A549 (cell line): Measurements from ENCODE around the gene CIRBP. TPM values are rescaled to one million over a fixed set of nuclear protein-coding genes. Genes with fewer than 3 reads are reported as not detected.

Source experiments
- ATAC-seq, 2 experiments: fragments of 200-7000 bp in 1 of 2; fragments of >200 bp in 1 of 2; cut with Nextera tagmentation in 1 of 2; cut with Tn5 transposase in 1 of 2; 3 replicates each; pipeline versions ENCODE4 v1.8.0 to v1.9.1; 2018 to 2020; ENCODE audit warnings: mild to moderate bottlenecking in 1 of 2, moderate library complexity in 1 of 2
- CTCF ChIA-PET: fragments of 300-600 bp; sonication (Branson Sonifier 250); formaldehyde crosslinking; extraction: SDS; loops from one replicate; lab custom pipeline; 2021; ENCODE audit warnings: antibody characterized with exemption, inconsistent platforms; lab: Yijun Ruan, JAX
- POLR2A ChIA-PET: fragments of 350-600 bp; formaldehyde crosslinking; extraction: SDS; loops from one replicate; lab custom pipeline; 2021; ENCODE audit warnings: antibody characterized with exemption, inconsistent platforms; lab: Yijun Ruan, JAX
- DNase-seq, 2 experiments: peaks; one replicate each; pipeline versions ENCODE4 v3.0.0 to v3.0.0-alpha.2; 2011 to 2016; ENCODE audit warnings: low read depth in 1 of 2, low spot score in 1 of 2
- FAIRE-seq: peaks from 2 replicates; lab custom pipeline; 2011; peaks lifted over from hg19 to GRCh38; lab: Jason Lieb, UNC
- H3K27ac ChIP-seq, 2 experiments: fragments of >200 bp; sonication (Bioruptor Twin); formaldehyde crosslinking; 3 replicates each; pipeline ENCODE4 v1.5.1; 2016 to 2017
- H3K4me1 ChIP-seq: fragments of >200 bp; sonication (Bioruptor Twin); formaldehyde crosslinking; 3 replicates; pipeline ENCODE4 v1.6.1; 2016
- H3K4me2 ChIP-seq: fragments of >200 bp; sonication (Bioruptor Twin); formaldehyde crosslinking; 3 replicates; pipeline ENCODE4 v1.6.1; 2016
- H3K4me3 ChIP-seq: fragments of >200 bp; sonication (Bioruptor Twin); formaldehyde crosslinking; 3 replicates; pipeline ENCODE4 v1.5.1; 2016
- H3K9me3 ChIP-seq: fragments of >200 bp; sonication (Bioruptor Twin); formaldehyde crosslinking; 3 replicates; pipeline ENCODE4 v1.6.1; 2016
- CHD2 ChIP-seq: fragments of 150-350 bp; IDR thresholded peaks from 2 replicates; pipeline ENCODE4 v1.6.1; 2014; ENCODE audit warnings: low read length; ENCODE audit not compliant: partially characterized antibody
- EP300 ChIP-seq, 2 experiments: fragments of >200 bp; sonication (Bioruptor Twin); formaldehyde crosslinking; IDR thresholded peaks; 2 replicates in 1 of 2; 3 replicates in 1 of 2; pipeline ENCODE4 v1.6.1; 2016 to 2017
- FOSL2 ChIP-seq, 2 experiments: fragments of 450-650 bp in 1 of 2; fragments of >200 bp in 1 of 2; sonication (Bioruptor Twin) in 1 of 2; formaldehyde crosslinking; IDR thresholded peaks; 2 replicates each; pipeline versions ENCODE4 v1.5.0 to v1.6.1; 2016 to 2020; ENCODE audit warnings: mild to moderate bottlenecking in 1 of 2, moderate library complexity in 1 of 2
- HOXB13 ChIP-seq: fragments of 250-450 bp; sonication (Bioruptor Pico); IDR thresholded peaks from 2 replicates; pipeline ENCODE4 v1.5.0; 2020; ENCODE audit warnings: low read depth, mild to moderate bottlenecking, moderate library complexity
- KDM5A ChIP-seq: fragments of 200-600 bp; sonication (generic); IDR thresholded peaks from 2 replicates; pipeline ENCODE4 v1.6.1; 2016; ENCODE audit warnings: antibody characterized with exemption, mild to moderate bottlenecking
- MAZ ChIP-seq: fragments of 150-350 bp; IDR thresholded peaks from 2 replicates; pipeline ENCODE4 v1.6.1; 2014; ENCODE audit warnings: antibody characterized with exemption, low read depth, low read length, borderline replicate concordance
- POLR2AphosphoS2 ChIP-seq: conservative IDR thresholded peaks from 2 replicates; pipeline ENCODE4 v1.6.1; 2012; ENCODE audit warnings: low read length, improper control_type of control experiment, inconsistent platforms
- RAD21 ChIP-seq, 2 experiments: fragments of >200 bp in 1 of 2; sonication (Bioruptor Twin) in 1 of 2; formaldehyde crosslinking in 1 of 2; IDR thresholded peaks in 1 of 2; conservative IDR thresholded peaks in 1 of 2; 2 replicates in 1 of 2; 3 replicates in 1 of 2; pipeline ENCODE4 v1.6.1; 2012 to 2018; ENCODE audit warnings: inconsistent platforms in 1 of 2
- RNF2 ChIP-seq: fragments of 200-600 bp; sonication (generic); IDR thresholded peaks from 2 replicates; pipeline ENCODE4 v1.6.1; 2016; ENCODE audit warnings: low read depth, mild to moderate bottlenecking, antibody characterized with exemption, moderate library complexity, borderline replicate concordance
- SMC3 ChIP-seq: fragments of >200 bp; sonication (Bioruptor Twin); formaldehyde crosslinking; IDR thresholded peaks from 3 replicates; pipeline ENCODE4 v1.6.1; 2018; ENCODE audit warnings: inconsistent platforms
- WGBS: methylation state at CpG from one replicate; pipeline ENCODE4 v1.1.6; 2017; ENCODE audit errors: missing lambda C conversion rate; 5-methylcytosine and 5-hydroxymethylcytosine counted together
- polyA plus RNA-seq, 4 experiments: library from polyadenylated mRNA; depleted of rRNA in 3 of 4; stranded (reverse); fragments of >200 nt; fragmentation: RNase III in 1 of 4; extraction: RNeasy Plus Mini Kit Qiagen cat#74134 plus additional on column Dnase treatment in 1 of 4; gene quantifications; 2 replicates in 3 of 4; 3 replicates in 1 of 4; pipeline ENCODE4 v1.2.3, GENCODE V29; 2011 to 2017
- TF ChIP-seq, protein P1 (sequence below): fragments of 450-650 bp; IDR thresholded peaks from 2 replicates; pipeline ENCODE4 v1.6.1; 2014; ENCODE audit warnings: antibody characterized with exemption
- TF ChIP-seq, protein P2 (sequence below): IDR thresholded peaks from 2 replicates; pipeline ENCODE4 v1.6.1; 2012
- TF ChIP-seq, protein P3 (sequence below): fragments of 150-350 bp; IDR thresholded peaks from 2 replicates; pipeline ENCODE4 v1.6.1; 2014; ENCODE audit warnings: low read depth, mild to moderate bottlenecking, low read length
- TF ChIP-seq, protein P4 (sequence below): fragments of >200 bp; sonication (Bioruptor Twin); formaldehyde crosslinking; IDR thresholded peaks from 2 replicates; pipeline ENCODE4 v1.6.1; 2016
- TF ChIP-seq, protein P5 (sequence below): fragments of >200 bp; sonication (Bioruptor Twin); formaldehyde crosslinking; IDR thresholded peaks from 3 replicates; pipeline ENCODE4 v1.5.1; 2016

CIRBP gene
- polyA plus RNA-seq, 2 of the 4 experiments (the other 2 are of a cell fraction), result 151 to 178 TPM

DNA sequence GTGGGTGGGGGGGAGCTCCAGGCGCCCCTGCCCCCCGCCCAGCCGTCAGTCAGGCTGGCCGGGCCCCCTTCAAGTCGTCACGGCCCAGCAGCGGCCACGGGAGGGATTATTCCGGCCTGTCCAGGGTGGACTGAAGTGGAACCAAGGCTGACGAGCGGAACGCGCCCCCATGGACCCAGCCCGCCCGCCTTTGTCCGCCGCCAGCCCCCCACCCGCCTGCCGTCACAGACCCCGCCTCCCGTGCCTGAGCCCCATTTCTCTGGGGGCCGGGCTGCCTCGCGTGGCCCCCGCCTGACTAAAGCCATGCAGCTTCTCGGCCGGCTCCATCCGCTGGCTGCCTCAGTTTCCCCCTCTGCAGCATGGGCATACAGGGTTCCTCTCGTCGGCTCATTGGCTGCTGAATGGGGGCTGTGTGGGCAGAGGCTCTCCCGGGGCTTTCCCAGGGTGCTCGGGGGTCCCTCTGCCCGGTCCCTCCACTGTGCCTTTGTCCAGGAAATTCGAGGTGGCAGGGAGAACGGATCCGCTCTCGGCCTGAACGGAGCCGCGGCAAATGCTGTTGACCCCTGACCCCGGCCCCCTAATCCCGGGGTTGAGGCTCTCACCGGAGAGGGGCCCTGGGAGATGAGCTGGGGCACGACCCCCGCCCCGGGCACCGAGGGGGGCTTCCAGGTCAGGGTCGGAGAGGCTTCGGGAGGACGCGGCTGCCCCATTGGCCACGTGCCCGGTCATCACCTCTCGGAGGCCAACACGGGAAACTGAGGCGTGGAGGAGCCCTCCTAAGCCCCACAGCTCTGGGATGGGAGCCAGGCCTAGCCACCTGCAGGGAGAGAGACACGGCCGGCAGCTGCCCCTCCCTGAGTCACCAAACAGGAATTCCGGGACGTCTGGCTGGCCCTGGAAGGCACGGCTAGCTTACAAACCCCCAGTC, 43.9 kb downstream of the CIRBP start:
- H3K9me3 ChIP-seq, result no peaks in the 10 kb centered on the region
- WGBS, result 0% methylated on average over 4 of the region's 61 CpGs
- DNase-seq (peak; percentile 70 to 88), FAIRE-seq (no peak)
- H3K27ac ChIP-seq, result peak overlapping the region; percentile 70 to 90
- H3K4me1 ChIP-seq, result peaks cover 25% of the 10 kb centered on the region
- H3K4me3 ChIP-seq, result no peak overlapping the region
- POLR2A ChIA-PET, result interaction anchor here (1.8 kb wide), 1 partner anchor 38 kb away, joined by 6 read pairs; the partner anchor contains the start of gene FAM174C
- TF ChIP-seq, protein P1, sequence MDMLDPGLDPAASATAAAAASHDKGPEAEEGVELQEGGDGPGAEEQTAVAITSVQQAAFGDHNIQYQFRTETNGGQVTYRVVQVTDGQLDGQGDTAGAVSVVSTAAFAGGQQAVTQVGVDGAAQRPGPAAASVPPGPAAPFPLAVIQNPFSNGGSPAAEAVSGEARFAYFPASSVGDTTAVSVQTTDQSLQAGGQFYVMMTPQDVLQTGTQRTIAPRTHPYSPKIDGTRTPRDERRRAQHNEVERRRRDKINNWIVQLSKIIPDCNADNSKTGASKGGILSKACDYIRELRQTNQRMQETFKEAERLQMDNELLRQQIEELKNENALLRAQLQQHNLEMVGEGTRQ, result no peak
- TF ChIP-seq, protein P2, sequence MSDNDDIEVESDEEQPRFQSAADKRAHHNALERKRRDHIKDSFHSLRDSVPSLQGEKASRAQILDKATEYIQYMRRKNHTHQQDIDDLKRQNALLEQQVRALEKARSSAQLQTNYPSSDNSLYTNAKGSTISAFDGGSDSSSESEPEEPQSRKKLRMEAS, result 0 out of 2 replicates have a peak, but pooled peaks have one; percentile 24
- TF ChIP-seq FOSL2 (IDR thresholded peaks at IDR 0.05) (peak; percentile 42; the same call in 1 of the 2 replicates), FOSL2 (CRISPR knock-in tag; IDR thresholded peaks at IDR 0.05) (peak; percentile 68), CHD2 (no peak)
- TF ChIP-seq, all 56 proteins: peak for 2
- H3K4me2 ChIP-seq, result peak overlapping the region; percentile 55
- CTCF ChIA-PET, result interaction anchor here (0.8 to 5.0 kb wide), 8 partner anchors 22 to 52 kb away, joined by 3 to 28 read pairs (median 5); a partner anchor contains a TSS
- ATAC-seq, result peak; percentile 62 to 73

DNA sequence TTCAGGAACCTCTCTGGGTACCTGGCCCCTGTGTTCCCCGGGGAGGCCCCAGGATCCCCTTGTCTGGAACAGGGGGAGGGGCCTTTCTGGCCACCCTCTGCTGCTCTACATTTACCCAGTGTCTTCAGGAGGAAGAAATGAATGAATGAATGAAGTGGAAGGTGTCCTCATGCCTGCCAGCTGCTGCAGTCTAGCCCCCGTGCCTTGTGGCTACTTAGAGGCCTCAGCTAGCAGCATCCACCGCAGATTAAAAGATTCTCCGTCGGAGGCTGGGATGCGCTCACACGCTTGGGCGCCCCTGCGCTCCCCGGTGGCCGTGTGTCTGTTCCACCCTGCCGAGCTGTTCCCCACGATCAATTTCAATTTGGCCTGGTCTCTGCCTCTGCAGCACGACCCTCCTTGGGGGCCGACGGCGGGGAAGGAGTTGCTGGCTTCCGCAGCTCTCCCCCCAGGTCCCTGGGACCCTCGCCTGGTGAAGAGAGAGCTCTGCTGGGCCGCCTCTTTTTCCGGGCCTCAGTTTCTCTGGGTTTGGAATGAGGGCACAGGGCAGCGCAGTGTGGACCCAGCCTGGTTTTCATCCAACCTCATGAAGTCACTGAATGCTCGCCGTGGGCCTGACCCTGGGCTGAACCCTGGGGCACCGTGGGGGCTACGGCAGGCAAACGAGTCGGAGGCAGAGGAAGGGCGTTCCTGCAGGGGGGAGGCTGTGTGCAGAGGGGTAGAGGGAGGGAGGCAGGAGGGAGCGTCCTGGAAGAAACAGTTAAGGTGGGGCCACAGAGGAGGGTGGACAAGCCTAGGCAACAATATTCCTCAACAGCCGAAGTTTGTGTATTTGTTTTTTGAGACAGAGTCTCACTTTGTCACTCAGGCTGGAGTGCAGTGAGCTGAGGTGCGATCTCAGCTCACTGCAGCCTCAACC, 44.8 kb downstream of the CIRBP start:
- no peak overlapping the region for H3K4me3 ChIP-seq
- ChIA-PET POLR2A (interaction anchor here (1.8 kb wide), 1 partner anchor 39 kb away, joined by 6 read pairs; the partner anchor contains the start of gene FAM174C), CTCF (interaction anchor here (0.8 to 5.0 kb wide), 13 partner anchors 10 to 89 kb away, joined by 3 to 28 read pairs (median 4); a partner anchor contains a TSS)
- no peaks in the 10 kb centered on the region for H3K9me3 ChIP-seq
- peaks cover 25% of the 10 kb centered on the region for H3K4me1 ChIP-seq
- no peak for FAIRE-seq
- peak in 1 of 2 experiments; percentile 34 for DNase-seq
- peak in 1 of 2 experiments; percentile 11; a peak in 3 of 6 replicates for ATAC-seq
- 49% methylated on average over 17 of the region's 32 CpGs for WGBS
- peak overlapping the region; percentile 55 for H3K4me2 ChIP-seq
- TF ChIP-seq, protein P3, sequence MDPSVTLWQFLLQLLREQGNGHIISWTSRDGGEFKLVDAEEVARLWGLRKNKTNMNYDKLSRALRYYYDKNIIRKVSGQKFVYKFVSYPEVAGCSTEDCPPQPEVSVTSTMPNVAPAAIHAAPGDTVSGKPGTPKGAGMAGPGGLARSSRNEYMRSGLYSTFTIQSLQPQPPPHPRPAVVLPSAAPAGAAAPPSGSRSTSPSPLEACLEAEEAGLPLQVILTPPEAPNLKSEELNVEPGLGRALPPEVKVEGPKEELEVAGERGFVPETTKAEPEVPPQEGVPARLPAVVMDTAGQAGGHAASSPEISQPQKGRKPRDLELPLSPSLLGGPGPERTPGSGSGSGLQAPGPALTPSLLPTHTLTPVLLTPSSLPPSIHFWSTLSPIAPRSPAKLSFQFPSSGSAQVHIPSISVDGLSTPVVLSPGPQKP, result no peak
- TF ChIP-seq EP300 (IDR thresholded peaks at IDR 0.05), result no peak
- H3K27ac ChIP-seq, result peak overlapping the region; percentile 70 to 90

DNA sequence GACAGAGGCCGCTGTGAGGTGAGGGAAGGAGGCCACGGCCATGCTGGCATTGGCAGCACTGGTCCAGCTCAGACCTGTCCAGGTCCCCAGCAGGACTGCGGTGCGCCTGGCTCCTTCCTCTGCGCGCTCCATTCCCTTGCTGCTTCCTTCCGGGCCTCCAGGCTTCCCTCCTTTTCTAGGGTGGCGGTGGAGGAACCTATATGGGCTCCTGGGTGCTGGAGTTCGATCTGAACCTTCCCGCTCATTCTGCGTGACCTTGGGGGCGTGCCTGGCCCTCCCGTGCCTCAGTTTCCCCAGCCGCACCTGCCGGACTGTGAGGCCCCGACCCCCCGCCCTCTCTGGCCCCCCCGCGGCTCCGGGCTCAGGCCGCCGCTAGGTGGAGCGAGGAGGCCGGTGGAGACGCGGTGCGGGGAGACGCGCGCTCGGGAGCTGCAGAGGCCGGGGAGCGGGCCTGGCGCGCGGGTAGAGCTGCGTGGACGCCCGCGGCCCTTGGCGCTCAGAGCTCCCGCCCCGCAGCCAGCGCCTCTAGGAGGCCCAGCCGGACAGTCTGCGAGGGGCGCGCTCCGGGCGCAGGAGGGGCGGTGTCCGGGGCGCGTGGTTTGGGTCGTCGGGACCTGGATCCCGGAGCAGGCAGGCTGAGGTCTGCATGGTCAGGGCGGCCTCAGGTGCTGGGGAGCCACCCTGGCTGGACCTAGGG, 46.5 kb downstream of the CIRBP start:
- CTCF ChIA-PET, result interaction anchor here (0.6 to 5.0 kb wide), 25 partner anchors 8 to 111 kb away, joined by 3 to 29 read pairs (median 4); a partner anchor contains a TSS
- DNase-seq, result peak; percentile 52 to 58
- no peaks in the 10 kb centered on the region for H3K9me3 ChIP-seq
- 62% methylated on average over 3 of the region's 58 CpGs for WGBS
- peaks cover 25% of the 10 kb centered on the region for H3K4me1 ChIP-seq
- ATAC-seq, result peak; percentile 69 to 80
- peak overlapping the region; percentile 75 for H3K4me2 ChIP-seq
- no peak for FAIRE-seq
- no peak overlapping the region for H3K4me3 ChIP-seq
- peak overlapping the region; percentile 14 to 90; a peak in 4 of 6 replicates for H3K27ac ChIP-seq
- POLR2A ChIA-PET, result interaction anchor here (0.5 to 1.2 kb wide), 3 partner anchors 10 to 39 kb away, joined by 3 to 4 read pairs (median 3); a partner anchor contains a TSS
- TF ChIP-seq, protein P4, sequence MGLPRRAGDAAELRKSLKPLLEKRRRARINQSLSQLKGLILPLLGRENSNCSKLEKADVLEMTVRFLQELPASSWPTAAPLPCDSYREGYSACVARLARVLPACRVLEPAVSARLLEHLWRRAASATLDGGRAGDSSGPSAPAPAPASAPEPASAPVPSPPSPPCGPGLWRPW, result no peak
- TF ChIP-seq MAZ (peak; percentile 100), POLR2AphosphoS2 (no peak), HOXB13 (CRISPR knock-in tag) (no peak), RNF2 (no peak), RAD21 (conservative IDR thresholded peaks at IDR 0.05 in 1 of 2, IDR thresholded peaks at IDR 0.05 in 1 of 2) (peak; percentile 63 to 78), SMC3 (peak; percentile 70), KDM5A (no peak)
- TF ChIP-seq, protein P2, result peak; percentile 50
- TF ChIP-seq, protein P5, sequence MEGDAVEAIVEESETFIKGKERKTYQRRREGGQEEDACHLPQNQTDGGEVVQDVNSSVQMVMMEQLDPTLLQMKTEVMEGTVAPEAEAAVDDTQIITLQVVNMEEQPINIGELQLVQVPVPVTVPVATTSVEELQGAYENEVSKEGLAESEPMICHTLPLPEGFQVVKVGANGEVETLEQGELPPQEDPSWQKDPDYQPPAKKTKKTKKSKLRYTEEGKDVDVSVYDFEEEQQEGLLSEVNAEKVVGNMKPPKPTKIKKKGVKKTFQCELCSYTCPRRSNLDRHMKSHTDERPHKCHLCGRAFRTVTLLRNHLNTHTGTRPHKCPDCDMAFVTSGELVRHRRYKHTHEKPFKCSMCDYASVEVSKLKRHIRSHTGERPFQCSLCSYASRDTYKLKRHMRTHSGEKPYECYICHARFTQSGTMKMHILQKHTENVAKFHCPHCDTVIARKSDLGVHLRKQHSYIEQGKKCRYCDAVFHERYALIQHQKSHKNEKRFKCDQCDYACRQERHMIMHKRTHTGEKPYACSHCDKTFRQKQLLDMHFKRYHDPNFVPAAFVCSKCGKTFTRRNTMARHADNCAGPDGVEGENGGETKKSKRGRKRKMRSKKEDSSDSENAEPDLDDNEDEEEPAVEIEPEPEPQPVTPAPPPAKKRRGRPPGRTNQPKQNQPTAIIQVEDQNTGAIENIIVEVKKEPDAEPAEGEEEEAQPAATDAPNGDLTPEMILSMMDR, result peak; percentile 66
- TF ChIP-seq, all 56 proteins: peak for 5
